Adrenal gland (tissue), 12 donors: ENCODE data around the gene PRSS2. TPM values are rescaled to one million over a fixed set of nuclear protein-coding genes. Genes with fewer than 3 reads are reported as not detected.
A peak's percentile ranks its signal among the peaks of the same experiment; 100 is the strongest.

Source experiments
- DNase-seq, 7 donors: peaks; one replicate each; pipeline ENCODE4 v3.0.0-alpha.2; 2019 to 2020
- H3K27ac ChIP-seq, 5 donors: fragments of 200-600 bp; sonication (generic) in 4 of 5; 1 replicate in 3 of 5; 2 replicates in 2 of 5; pipeline versions ENCODE4 v1.5.1 to v1.8.0; 2016 to 2020; ENCODE audit warnings: mild to moderate bottlenecking in 1 of 5
- H3K27me3 ChIP-seq: fragments of 200-600 bp; 2 replicates; pipeline ENCODE4 v1.8.0; 2021
- H3K36me3 ChIP-seq, 2 donors: fragments of 200-600 bp; replicated peaks in 1 of 2; 1 replicate in 1 of 2; 2 replicates in 1 of 2; pipeline versions ENCODE4 v1.5.1 to v1.8.0; 2018 to 2022
- H3K4me1 ChIP-seq, 2 donors: fragments of 200-600 bp; replicated peaks in 1 of 2; 1 replicate in 1 of 2; 2 replicates in 1 of 2; pipeline versions ENCODE4 v1.5.1 to v1.8.0; 2018 to 2021
- H3K4me3 ChIP-seq, 4 donors: fragments of 200-600 bp; sonication (generic) in 3 of 4; one replicate each; pipeline ENCODE4 v1.5.1; 2016 to 2018
- H3K9me3 ChIP-seq, 3 donors: fragments of 200-600 bp; sonication (generic) in 1 of 3; replicated peaks in 1 of 3; 1 replicate in 2 of 3; 2 replicates in 1 of 3; pipeline versions ENCODE4 v1.5.1 to v1.8.0; 2016 to 2021
- POLR2A ChIP-seq, 2 donors: fragments of 450-650 bp; IDR thresholded peaks; one replicate each; pipeline ENCODE4 v1.6.1; 2017; ENCODE audit warnings: antibody characterized with exemption in 2 of 2, mild to moderate bottlenecking in 2 of 2, moderate library complexity in 1 of 2
- WGBS, 4 donors: extraction: QIAGEN DNeasy Blood & Tissue Kit in 2 of 4; methylation state at CpG; one replicate each; pipeline versions ENCODE4 v1.1.5 to v1.1.7; 2013 to 2017; 5-methylcytosine and 5-hydroxymethylcytosine counted together
- intact Hi-C, 2 donors: fragments of 100-400 bp; cut with DNase I; formaldehyde crosslinking; loops; one replicate each; pipeline versions ENCODE4 v1.14.1 to v1.15.0; 2022 to 2023
- polyA plus RNA-seq, 3 donors: library from polyadenylated mRNA; stranded (reverse); fragments of 200-250 nt in 2 of 3; fragments of 350-450 nt in 1 of 3; fragmentation: Illumina TruSeq in 1 of 3; extraction: RNeasy Lipid Tissue Mini Kit (QIAGEN cat#74804) in 1 of 3; gene quantifications; one replicate each; pipeline ENCODE4 v1.2.3, GENCODE V29; 2013 to 2014
- total RNA-seq, 9 donors: library from RNA; depleted of rRNA in 4 of 9; stranded (reverse); fragments of >200 nt in 4 of 9; fragments of 120-200 nt in 1 of 9; fragmentation: NEBNext Ultra II Directional in 1 of 9; extraction: Animal tissue kit (Norgen Biotek cat#: 25700) in 1 of 9; gene quantifications; one replicate each; pipeline versions ENCODE4 v1.1.0 to v1.2.4, GENCODE V29; 2013 to 2023
- TF ChIP-seq, protein P1 (sequence below), 6 experiments: fragments of 450-650 bp in 4 of 6; fragments of 200-600 bp in 2 of 6; sonication (generic) in 1 of 6; IDR thresholded peaks; 1 replicate in 5 of 6; 2 replicates in 1 of 6; pipeline versions ENCODE4 v1.5.1 to v1.8.0; 2016 to 2021; ENCODE audit warnings: antibody characterized with exemption in 6 of 6, mild to moderate bottlenecking in 2 of 6, moderate library complexity in 1 of 6
- donor health status: healthy with polysubstance abuse.
- donor health status: Bipolar disorder and iron deficiency.
- donor health status: DM: yes; HTN: yes; CAD: no.
- donor health status: DM: no; HTN: no; CAD: no.
- donor health status: DM: no; HTN: no; CAD: no.
- donor health status: DM: yes; HTN: yes; CAD: no.

The PRSS2 gene
- total and polyA plus RNA-seq, 12 donors = 2.8 to 43.4 (median 4.8) TPM; not detected in 7

GRCh38 chr7:142806957-142807356 lies 36.2 kb downstream of the PRSS2 start:
- no peak for TF ChIP-seq POLR2A (IDR thresholded peaks at IDR 0.05)
- TF ChIP-seq, protein P1, sequence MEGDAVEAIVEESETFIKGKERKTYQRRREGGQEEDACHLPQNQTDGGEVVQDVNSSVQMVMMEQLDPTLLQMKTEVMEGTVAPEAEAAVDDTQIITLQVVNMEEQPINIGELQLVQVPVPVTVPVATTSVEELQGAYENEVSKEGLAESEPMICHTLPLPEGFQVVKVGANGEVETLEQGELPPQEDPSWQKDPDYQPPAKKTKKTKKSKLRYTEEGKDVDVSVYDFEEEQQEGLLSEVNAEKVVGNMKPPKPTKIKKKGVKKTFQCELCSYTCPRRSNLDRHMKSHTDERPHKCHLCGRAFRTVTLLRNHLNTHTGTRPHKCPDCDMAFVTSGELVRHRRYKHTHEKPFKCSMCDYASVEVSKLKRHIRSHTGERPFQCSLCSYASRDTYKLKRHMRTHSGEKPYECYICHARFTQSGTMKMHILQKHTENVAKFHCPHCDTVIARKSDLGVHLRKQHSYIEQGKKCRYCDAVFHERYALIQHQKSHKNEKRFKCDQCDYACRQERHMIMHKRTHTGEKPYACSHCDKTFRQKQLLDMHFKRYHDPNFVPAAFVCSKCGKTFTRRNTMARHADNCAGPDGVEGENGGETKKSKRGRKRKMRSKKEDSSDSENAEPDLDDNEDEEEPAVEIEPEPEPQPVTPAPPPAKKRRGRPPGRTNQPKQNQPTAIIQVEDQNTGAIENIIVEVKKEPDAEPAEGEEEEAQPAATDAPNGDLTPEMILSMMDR (IDR thresholded peaks at IDR 0.05) = no peak
- peaks cover 14% of the 10 kb centered on the region for H3K27me3 ChIP-seq
- no peak for DNase-seq
- no peak overlapping the region for H3K27ac ChIP-seq
- H3K4me1 ChIP-seq = no peaks in the 10 kb centered on the region
- H3K4me3 ChIP-seq = no peak overlapping the region
- H3K9me3 ChIP-seq = no peaks in the 10 kb centered on the region
- 70 to 92% (median 77%) methylated on average over 1 of the region's 1 CpG for WGBS, 4 donors
- H3K36me3 ChIP-seq = no peaks in the 10 kb centered on the region
- intact Hi-C loops = no loop called here

DNA sequence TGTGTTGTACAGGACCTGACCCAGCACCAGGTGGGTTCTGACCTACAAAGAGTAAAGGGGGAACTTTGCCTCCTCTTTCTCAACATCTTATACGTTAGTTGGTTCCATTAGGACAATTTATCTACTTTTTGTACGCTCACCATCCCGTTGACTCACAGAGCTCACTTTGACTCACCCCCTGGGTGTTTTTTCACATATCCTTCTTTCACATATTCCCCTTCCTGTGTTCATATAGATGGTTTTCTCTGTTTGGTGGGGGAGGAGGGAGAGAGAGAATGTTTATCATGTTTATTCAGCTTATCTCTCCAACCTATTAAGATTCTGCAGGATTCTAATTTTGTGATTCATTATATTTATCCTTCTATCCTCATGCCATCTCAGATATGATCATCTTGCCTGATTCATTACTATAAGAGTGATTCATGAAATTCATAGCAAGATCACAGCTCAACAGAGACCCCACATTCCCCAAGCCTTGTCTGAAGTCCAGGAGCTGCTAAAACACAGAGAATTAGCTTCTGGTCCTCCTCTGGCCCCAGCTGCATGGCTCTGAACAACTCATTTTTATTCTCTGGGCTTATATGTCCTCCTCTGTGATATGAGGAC lies 37.2 kb downstream of the PRSS2 start:
- Histone ChIP-seq H3K4me1 (no peaks in the 10 kb centered on the region), H3K9me3 (no peaks in the 10 kb centered on the region), H3K4me3 (no peak overlapping the region), H3K27me3 (peaks cover 24% of the 10 kb centered on the region), H3K27ac (no peak overlapping the region), H3K36me3 (no peaks in the 10 kb centered on the region)
- whole genome bisulfite sequencing, 4 donors = 40 to 54% (median 50%) methylated on average over 3 of the region's 3 CpGs
- TF ChIP-seq, protein P1 (IDR thresholded peaks at IDR 0.05) = no peak
- no peak for TF ChIP-seq POLR2A (IDR thresholded peaks at IDR 0.05)
- DNase-seq = no peak
- intact Hi-C loops = no loop called here

DNA sequence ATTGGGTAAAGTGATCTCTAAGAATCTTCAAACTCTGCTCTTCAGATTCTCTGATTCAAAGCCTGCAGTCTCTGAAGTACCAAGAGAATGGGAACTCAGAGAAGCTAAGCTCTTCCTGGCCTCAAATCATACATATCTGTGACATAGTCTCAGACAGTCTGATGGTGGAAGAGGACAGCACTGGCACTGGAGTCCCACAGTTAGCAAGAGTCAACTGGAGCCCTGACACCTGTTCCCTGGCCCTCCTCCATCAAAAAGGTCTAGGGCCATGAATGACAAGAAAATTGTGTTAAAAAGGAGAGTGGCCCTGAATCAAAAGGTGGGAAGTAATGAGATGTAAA lies 37.7 kb downstream of the PRSS2 start:
- Histone ChIP-seq H3K4me1 (no peaks in the 10 kb centered on the region), H3K27me3 (peaks cover 26% of the 10 kb centered on the region), H3K36me3 (no peaks in the 10 kb centered on the region), H3K27ac (no peak overlapping the region), H3K4me3 (no peak overlapping the region), H3K9me3 (no peaks in the 10 kb centered on the region)
- no peak for TF ChIP-seq POLR2A (IDR thresholded peaks at IDR 0.05)
- TF ChIP-seq, protein P1 (IDR thresholded peaks at IDR 0.05) = no peak
- DNase-seq = no peak
- intact Hi-C loops = no loop called here

GRCh38 chr7:142808802-142809583 lies 38.2 kb downstream of the PRSS2 start:
- no peaks in the 10 kb centered on the region for H3K36me3 ChIP-seq
- H3K9me3 ChIP-seq = no peaks in the 10 kb centered on the region
- no peak for TF ChIP-seq POLR2A (IDR thresholded peaks at IDR 0.05)
- TF ChIP-seq, protein P1 (IDR thresholded peaks at IDR 0.05) = no peak
- 49 to 58% (median 53%) methylated on average over 6 of the region's 6 CpGs for WGBS, 4 donors
- no peak overlapping the region for H3K4me3 ChIP-seq
- intact Hi-C loops = no loop called here
- peaks cover 26% of the 10 kb centered on the region for H3K27me3 ChIP-seq
- no peaks in the 10 kb centered on the region for H3K4me1 ChIP-seq
- DNase-seq = peak in 3 of 7 donors; percentile 11 to 58 (median 42)
- no peak overlapping the region for H3K27ac ChIP-seq
